BJ (cell line): Measurements from ENCODE around the gene MAP3K7CL. TPM values are rescaled to one million over a fixed set of nuclear protein-coding genes. Genes with fewer than 3 reads are reported as not detected.

Experiments
- CTCF ChIA-PET: fragments of 350-600 bp; formaldehyde crosslinking; extraction: SDS; loops from one replicate; lab custom pipeline; 2021; ENCODE audit warnings: antibody characterized with exemption, inconsistent platforms; lab: Yijun Ruan, JAX
- POLR2A ChIA-PET: fragments of 300-600 bp; sonication (Branson Sonifier 250); formaldehyde crosslinking; extraction: SDS; loops from one replicate; lab custom pipeline; 2021; ENCODE audit warnings: antibody characterized with exemption; lab: Charles Lee
- DNase-seq: peaks from one replicate; pipeline ENCODE4 v3.0.0-alpha.2; 2011; ENCODE audit warnings: low read depth
- H3K27me3 ChIP-seq: 2 replicates; pipeline ENCODE4 v1.6.0; 2011; ENCODE audit warnings: low read length; ENCODE audit not compliant: control insufficient read depth, insufficient read depth
- H3K36me3 ChIP-seq: 2 replicates; pipeline ENCODE4 v1.5.1; 2011; ENCODE audit warnings: low read length; ENCODE audit not compliant: control insufficient read depth, insufficient read depth
- H3K4me3 ChIP-seq: 2 replicates; pipeline ENCODE4 v1.5.1; 2011; ENCODE audit warnings: low read depth, mild to moderate bottlenecking, control low read depth, low read length
- CTCF ChIP-seq: IDR thresholded peaks from 2 replicates; pipeline ENCODE4 v1.5.1; 2011; ENCODE audit warnings: low read depth, mild to moderate bottlenecking, control low read depth, inconsistent platforms, low read length, moderate library complexity; ENCODE audit not compliant: insufficient read depth
- polyA plus RNA-seq: library from polyadenylated mRNA; depleted of rRNA; stranded (reverse); fragments of >200 nt; gene quantifications from 2 replicates; pipeline ENCODE4 v1.2.3, GENCODE V29; 2011

MAP3K7CL gene
- polyA plus RNA-seq, 1 experiment = 6.1 TPM

DNA sequence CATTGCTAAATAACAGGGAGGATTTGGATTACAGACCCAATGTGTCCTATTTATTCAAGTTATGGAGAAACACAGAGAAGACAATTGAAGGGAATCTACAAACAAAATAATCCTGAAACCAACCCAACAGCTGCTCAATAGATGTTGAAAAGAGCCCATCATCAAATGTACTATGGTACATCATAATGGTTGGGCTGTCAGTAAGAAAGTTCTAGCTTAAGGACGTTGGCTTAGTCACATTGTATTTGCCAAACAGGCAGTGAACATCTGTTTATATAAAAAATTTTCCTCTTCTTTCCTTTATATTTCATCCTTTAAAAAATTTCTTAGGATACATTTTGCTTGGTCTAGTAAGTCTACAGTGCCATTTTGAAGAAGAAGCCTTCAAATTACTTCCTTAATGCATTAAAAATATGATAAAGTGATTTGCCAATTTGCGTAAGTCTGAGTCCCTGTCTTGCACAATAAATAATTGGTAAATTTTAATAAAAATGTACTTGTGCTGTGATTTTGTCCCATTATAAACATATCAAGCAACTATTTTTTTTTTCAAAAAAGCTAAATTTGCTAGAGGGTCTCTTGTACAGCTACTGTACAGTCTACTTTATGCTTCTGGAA is 14.4 kb downstream of the MAP3K7CL start:
- Histone ChIP-seq H3K4me3 (no peak overlapping the region), H3K27me3 (no peaks in the 10 kb centered on the region), H3K36me3 (no peaks in the 10 kb centered on the region)
- DNase-seq = no peak
- ChIA-PET CTCF (interaction anchor here (0.6 to 1.2 kb wide), 5 partner anchors 9 to 1658 kb away, joined by 3 to 4 read pairs (median 3); no protein-coding TSS in a partner anchor), POLR2A (no interaction called here)
- no peak for TF ChIP-seq CTCF

GRCh38 chr21:29145354-29145782 is 14.9 kb downstream of the MAP3K7CL start:
- CTCF ChIA-PET = interaction anchor here (0.7 to 1.6 kb wide), 4 partner anchors 10 to 57 kb away, joined by 3 to 4 read pairs (median 4); no protein-coding TSS in a partner anchor
- H3K27me3 ChIP-seq = no peaks in the 10 kb centered on the region
- DNase-seq = peak; percentile 77
- H3K4me3 ChIP-seq = no peak overlapping the region
- POLR2A ChIA-PET = no interaction called here
- TF ChIP-seq CTCF = no peak
- no peaks in the 10 kb centered on the region for H3K36me3 ChIP-seq

- H3K4me3 ChIP-seq = no peak overlapping the region
- H3K27me3 ChIP-seq = no peaks in the 10 kb centered on the region
- no peak for TF ChIP-seq CTCF
- H3K36me3 ChIP-seq = no peaks in the 10 kb centered on the region
- DNase-seq = no peak
- POLR2A ChIA-PET = no interaction called here
- CTCF ChIA-PET = interaction anchor here (1.1 to 1.6 kb wide), 2 partner anchors 18 to 58 kb away, joined by 3 to 4 read pairs; no protein-coding TSS in a partner anchor
Measured at GRCh38 chr21:29145852-29146453, 15.5 kb downstream of the MAP3K7CL start.

DNA sequence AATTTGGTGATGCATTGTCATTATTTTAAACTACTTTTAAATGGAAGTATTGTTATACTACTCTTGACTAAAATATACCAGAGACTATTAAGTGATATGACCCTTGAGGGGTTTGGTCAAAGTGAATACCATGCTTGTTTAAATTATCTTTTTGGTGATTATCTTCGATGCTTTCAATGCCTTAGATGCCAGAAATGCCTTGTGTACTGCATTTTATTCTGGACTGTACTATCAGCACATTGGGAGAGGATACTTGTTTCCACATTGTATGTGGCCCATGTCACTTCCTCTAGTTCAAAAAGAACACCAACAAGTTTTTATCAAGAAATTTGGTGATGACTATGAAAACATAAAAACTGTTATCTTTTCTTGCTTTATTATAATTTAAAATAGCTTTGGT is 16.3 kb downstream of the MAP3K7CL start:
- H3K4me3 ChIP-seq = no peak overlapping the region
- no peak for DNase-seq
- TF ChIP-seq CTCF = no peak
- H3K36me3 ChIP-seq = no peaks in the 10 kb centered on the region
- POLR2A ChIA-PET = no interaction called here
- CTCF ChIA-PET = interaction anchor here (1.6 kb wide), 1 partner anchor 59 kb away, joined by 3 read pairs; no protein-coding TSS in a partner anchor
- no peaks in the 10 kb centered on the region for H3K27me3 ChIP-seq

DNA sequence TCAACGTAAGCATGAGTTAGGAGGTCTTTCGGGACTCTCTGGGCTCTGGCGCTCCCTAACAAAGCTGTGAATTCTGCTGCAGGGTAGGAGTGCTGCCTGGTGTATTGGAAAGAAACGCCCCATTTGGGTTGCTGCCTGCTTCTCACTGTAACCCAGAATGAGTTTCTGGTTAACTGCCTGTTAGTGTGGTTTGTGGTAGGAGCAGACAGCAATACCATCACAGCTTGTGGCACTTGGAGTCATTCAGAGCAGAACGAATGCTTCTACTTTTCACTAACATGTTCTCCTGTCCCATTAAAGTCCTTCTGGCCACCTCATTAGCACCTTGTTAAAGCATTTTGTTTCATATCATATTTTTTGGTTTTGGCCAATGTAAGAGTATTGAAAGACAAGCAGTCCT is 18.1 kb downstream of the MAP3K7CL start:
- no peak overlapping the region for H3K4me3 ChIP-seq
- TF ChIP-seq CTCF = no peak
- H3K27me3 ChIP-seq = no peaks in the 10 kb centered on the region
- DNase-seq = no peak
- no peaks in the 10 kb centered on the region for H3K36me3 ChIP-seq
- ChIA-PET POLR2A (no interaction called here), CTCF (interaction anchor here (0.7 to 1.3 kb wide), 4 partner anchors 15 to 223 kb away, joined by 3 to 5 read pairs (median 3); no protein-coding TSS in a partner anchor)
